ENCODE data around the gene C1R. TPM values are rescaled to one million over a fixed set of nuclear protein-coding genes. Genes with fewer than 3 reads are reported as not detected.
A peak's percentile ranks its signal among the peaks of the same experiment; 100 is the strongest.

The C1R gene
- 35.1 and 38.4 TPM in 2 replicates for total RNA-seq
- long read RNA-seq, transcript C1R-215 (11 exons, 2,508 nt), result major isoform, 328 of 380 reads
- long read RNA-seq, partial matches to known transcripts, result 43 of 380 reads
- long read RNA-seq, other reads (novel, unspliced or antisense), result 7 of 380 reads

DNA sequence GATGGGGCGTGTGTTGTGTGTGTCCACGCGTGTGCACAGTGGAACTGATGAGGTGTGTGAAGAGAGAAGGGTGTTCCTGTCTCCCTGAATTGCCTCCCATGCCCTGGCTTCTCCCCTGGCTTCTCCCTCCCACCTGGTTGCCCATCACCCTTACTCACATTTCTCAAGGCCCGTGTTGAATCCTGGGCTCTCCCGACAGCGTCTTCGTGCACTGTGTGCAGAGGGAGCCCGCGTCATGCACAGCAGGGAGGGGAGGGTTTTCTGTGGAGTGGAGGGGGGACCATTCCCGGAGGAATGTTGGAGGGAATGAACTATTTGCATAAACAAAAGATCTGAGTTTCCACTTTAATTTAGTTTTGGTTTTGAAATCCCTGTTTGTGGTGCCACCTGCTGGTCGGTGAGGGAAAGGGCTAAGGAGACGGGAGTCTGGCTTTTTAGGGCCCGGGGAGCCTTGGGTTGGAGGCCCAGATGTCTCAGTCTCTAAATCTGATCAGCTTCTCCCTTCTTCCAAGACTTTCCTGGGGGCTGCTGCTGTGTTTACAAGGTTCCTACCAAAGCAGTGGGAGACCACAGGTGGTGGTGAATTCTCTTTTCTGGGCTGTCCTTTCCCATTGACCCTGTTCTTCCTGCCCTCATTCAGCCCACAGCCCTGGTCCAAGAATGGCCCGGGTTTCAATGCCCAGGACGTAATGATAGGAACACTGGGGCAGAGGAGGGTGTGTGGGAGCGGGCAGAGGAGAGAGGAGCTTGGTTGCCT lies at the start of gene C1R:
Gene C1R, minus strand, starts transcription at position 217 of the 757 bp plus-strand sequence. Its CDS starts 57 bp downstream, at position 160.
- Mint-ChIP-seq H3K27me3 (ENCODE audit: unreplicated experiment) (peaks cover 3% of the 10 kb centered on the region), H3K9me3 (ENCODE audit: unreplicated experiment) (no peaks in the 10 kb centered on the region), H3K36me3 (ENCODE audit: unreplicated experiment) (peaks cover 3% of the 10 kb centered on the region), H3K27ac (ENCODE audit: unreplicated experiment) (peak within 1 kb of the TSS; percentile 58), H3K4me3 (ENCODE audit: unreplicated experiment) (peak within 1 kb of the TSS; percentile 74), H3K4me1 (ENCODE audit: unreplicated experiment) (peaks cover 17% of the 10 kb centered on the region)
- no peak for DNase-seq (ENCODE audit: extremely low spot score, unreplicated experiment)
- TF ChIP-seq, protein P1, sequence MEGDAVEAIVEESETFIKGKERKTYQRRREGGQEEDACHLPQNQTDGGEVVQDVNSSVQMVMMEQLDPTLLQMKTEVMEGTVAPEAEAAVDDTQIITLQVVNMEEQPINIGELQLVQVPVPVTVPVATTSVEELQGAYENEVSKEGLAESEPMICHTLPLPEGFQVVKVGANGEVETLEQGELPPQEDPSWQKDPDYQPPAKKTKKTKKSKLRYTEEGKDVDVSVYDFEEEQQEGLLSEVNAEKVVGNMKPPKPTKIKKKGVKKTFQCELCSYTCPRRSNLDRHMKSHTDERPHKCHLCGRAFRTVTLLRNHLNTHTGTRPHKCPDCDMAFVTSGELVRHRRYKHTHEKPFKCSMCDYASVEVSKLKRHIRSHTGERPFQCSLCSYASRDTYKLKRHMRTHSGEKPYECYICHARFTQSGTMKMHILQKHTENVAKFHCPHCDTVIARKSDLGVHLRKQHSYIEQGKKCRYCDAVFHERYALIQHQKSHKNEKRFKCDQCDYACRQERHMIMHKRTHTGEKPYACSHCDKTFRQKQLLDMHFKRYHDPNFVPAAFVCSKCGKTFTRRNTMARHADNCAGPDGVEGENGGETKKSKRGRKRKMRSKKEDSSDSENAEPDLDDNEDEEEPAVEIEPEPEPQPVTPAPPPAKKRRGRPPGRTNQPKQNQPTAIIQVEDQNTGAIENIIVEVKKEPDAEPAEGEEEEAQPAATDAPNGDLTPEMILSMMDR (IDR thresholded peaks at IDR 0.05), result peak; percentile 89

GRCh38 chr12:7141351-7142005 lies 49.2 kb upstream of the C1R start:
- peaks cover 3% of the 10 kb centered on the region for H3K27me3 Mint-ChIP-seq (ENCODE audit: unreplicated experiment)
- TF ChIP-seq, protein P1 (IDR thresholded peaks at IDR 0.05), result no peak
- peaks cover 2% of the 10 kb centered on the region for H3K4me1 Mint-ChIP-seq (ENCODE audit: unreplicated experiment)
- H3K4me3 Mint-ChIP-seq (ENCODE audit: unreplicated experiment), result no peak overlapping the region
- peaks cover 9% of the 10 kb centered on the region for H3K36me3 Mint-ChIP-seq (ENCODE audit: unreplicated experiment)
- DNase-seq (ENCODE audit: extremely low spot score, unreplicated experiment), result no peak
- H3K9me3 Mint-ChIP-seq (ENCODE audit: unreplicated experiment), result no peaks in the 10 kb centered on the region
- no peak overlapping the region for H3K27ac Mint-ChIP-seq (ENCODE audit: unreplicated experiment)

GRCh38 chr12:7139200-7139599 lies 47.0 kb upstream of the C1R start:
- no peak overlapping the region for H3K27ac Mint-ChIP-seq (ENCODE audit: unreplicated experiment)
- no peak overlapping the region for H3K4me3 Mint-ChIP-seq (ENCODE audit: unreplicated experiment)
- no peak for DNase-seq (ENCODE audit: extremely low spot score, unreplicated experiment)
- H3K4me1 Mint-ChIP-seq (ENCODE audit: unreplicated experiment), result peaks cover 2% of the 10 kb centered on the region
- H3K27me3 Mint-ChIP-seq (ENCODE audit: unreplicated experiment), result peaks cover 3% of the 10 kb centered on the region
- H3K9me3 Mint-ChIP-seq (ENCODE audit: unreplicated experiment), result no peaks in the 10 kb centered on the region
- TF ChIP-seq, protein P1 (IDR thresholded peaks at IDR 0.05), result no peak
- peaks cover 9% of the 10 kb centered on the region for H3K36me3 Mint-ChIP-seq (ENCODE audit: unreplicated experiment)

GRCh38 chr12:7137908-7138307 lies 45.7 kb upstream of the C1R start:
- Mint-ChIP-seq H3K36me3 (ENCODE audit: unreplicated experiment) (peaks cover 6% of the 10 kb centered on the region), H3K4me3 (ENCODE audit: unreplicated experiment) (no peak overlapping the region), H3K27ac (ENCODE audit: unreplicated experiment) (no peak overlapping the region), H3K27me3 (ENCODE audit: unreplicated experiment) (peaks cover 3% of the 10 kb centered on the region), H3K4me1 (ENCODE audit: unreplicated experiment) (peaks cover 2% of the 10 kb centered on the region), H3K9me3 (ENCODE audit: unreplicated experiment) (no peaks in the 10 kb centered on the region)
- no peak for DNase-seq (ENCODE audit: extremely low spot score, unreplicated experiment)
- TF ChIP-seq, protein P1 (IDR thresholded peaks at IDR 0.05), result no peak

- Mint-ChIP-seq H3K4me3 (ENCODE audit: unreplicated experiment) (no peak overlapping the region), H3K4me1 (ENCODE audit: unreplicated experiment) (no peaks in the 10 kb centered on the region), H3K27me3 (ENCODE audit: unreplicated experiment) (peaks cover 3% of the 10 kb centered on the region), H3K36me3 (ENCODE audit: unreplicated experiment) (peaks cover 2% of the 10 kb centered on the region), H3K9me3 (ENCODE audit: unreplicated experiment) (no peaks in the 10 kb centered on the region), H3K27ac (ENCODE audit: unreplicated experiment) (no peak overlapping the region)
- TF ChIP-seq, protein P1 (IDR thresholded peaks at IDR 0.05), result no peak
- no peak for DNase-seq (ENCODE audit: extremely low spot score, unreplicated experiment)
These were observed 44.4 kb upstream of the C1R start for GRCh38 chr12:7136676-7137075.
